T-cell (primary cell): ENCODE results near the gene PRCP. TPM values are rescaled to one million over a fixed set of nuclear protein-coding genes. Genes with fewer than 3 reads are reported as not detected.
"Not testable (repeated sequence)": the region's sequence is repeated elsewhere in the genome, so short reads cannot be mapped to it uniquely, and the experiment has no call there.

ENCODE experiments used
- ATAC-seq, 4 experiments: fragments of 200-7000 bp in 3 of 4; fragments of 150-1000 bp in 1 of 4; cut with Tn5 transposase; replicated peaks in 1 of 4; 1 replicate in 3 of 4; 2 replicates in 1 of 4; pipeline ENCODE4 v1.10.0; 2021; ENCODE audit warnings: moderate library complexity in 3 of 4, mild to moderate bottlenecking in 2 of 4, moderate number of reproducible peaks in 1 of 4
- CTCF ChIA-PET, 2 donors: fragments of 300-600 bp; sonication (Branson Sonifier 250); formaldehyde crosslinking; loops; one replicate each; lab custom pipeline; 2022; ENCODE audit warnings: antibody characterized with exemption in 2 of 2; lab: Charles Lee
- POLR2A ChIA-PET, 2 donors: fragments of 300-600 bp; sonication (Branson Sonifier 250); formaldehyde crosslinking; loops; one replicate each; lab custom pipeline; 2022; ENCODE audit warnings: antibody characterized with exemption in 2 of 2; lab: Charles Lee
- DNase-seq, 35 experiments: peaks; one replicate each; pipeline versions ENCODE4 v3.0.0 to v3.0.0-alpha.2; 2013 to 2023
- H3K27ac ChIP-seq: one replicate; pipeline ENCODE4 v1.5.1; 2013; ENCODE audit warnings: low read length
- H3K27me3 ChIP-seq, 2 experiments: replicated peaks in 1 of 2; 1 replicate in 1 of 2; 2 replicates in 1 of 2; pipeline versions ENCODE4 v1.6.1 to v1.7.0; 2013; ENCODE audit warnings: low read length in 1 of 2, mixed read lengths in 1 of 2; ENCODE audit not compliant: control insufficient read depth in 2 of 2, insufficient read depth in 2 of 2; ENCODE audit errors: extremely low read depth in 1 of 2
- H3K36me3 ChIP-seq, 2 donors: 1 replicate in 1 of 2; 2 replicates in 1 of 2; pipeline versions ENCODE4 v1.6.1 to v1.7.0; 2013; ENCODE audit warnings: low read length in 1 of 2; ENCODE audit not compliant: control insufficient read depth in 2 of 2, insufficient read depth in 1 of 2; ENCODE audit errors: extremely low read depth in 1 of 2
- H3K4me1 ChIP-seq, 2 experiments: 1 replicate in 1 of 2; 2 replicates in 1 of 2; pipeline versions ENCODE4 v1.6.1 to v1.7.0; 2013; ENCODE audit warnings: low read length in 2 of 2, mixed read lengths in 1 of 2; ENCODE audit not compliant: insufficient read depth in 2 of 2, control insufficient read depth in 1 of 2; ENCODE audit errors: extremely low read depth in 1 of 2
- H3K4me3 ChIP-seq, 2 donors: 1 replicate in 1 of 2; 2 replicates in 1 of 2; pipeline versions ENCODE4 v1.5.1 to v1.7.0; 2013; ENCODE audit warnings: mild to moderate bottlenecking in 2 of 2, low read length in 1 of 2, moderate library complexity in 1 of 2; ENCODE audit not compliant: control insufficient read depth in 1 of 2; ENCODE audit errors: extremely low read depth in 1 of 2
- H3K9me3 ChIP-seq: 2 replicates; pipeline ENCODE4 v1.7.0; 2013
- H3K27ac Mint-ChIP-seq, 2 donors: one replicate each; pipeline ENCODE4 v1.8.0; 2020 to 2021; ENCODE audit warnings: mild to moderate bottlenecking in 2 of 2, mixed read lengths in 2 of 2
- H3K27me3 Mint-ChIP-seq, 2 donors: one replicate each; pipeline ENCODE4 v1.8.0; 2021 to 2022; ENCODE audit warnings: mixed read lengths in 2 of 2
- H3K36me3 Mint-ChIP-seq: one replicate; pipeline ENCODE4 v1.8.0; 2021; ENCODE audit warnings: mixed read lengths
- H3K4me1 Mint-ChIP-seq, 3 donors: one replicate each; pipeline ENCODE4 v1.8.0; 2020 to 2022; ENCODE audit warnings: mixed read lengths in 3 of 3, mild to moderate bottlenecking in 1 of 3
- H3K4me3 Mint-ChIP-seq, 3 donors: one replicate each; pipeline ENCODE4 v1.8.0; 2020 to 2022; ENCODE audit warnings: mild to moderate bottlenecking in 3 of 3, mixed read lengths in 3 of 3, moderate library complexity in 3 of 3
- H3K9me3 Mint-ChIP-seq, 3 donors: one replicate each; pipeline ENCODE4 v1.8.0; 2020 to 2022; ENCODE audit warnings: mixed read lengths in 3 of 3
- WGBS: methylation state at CpG from one replicate; pipeline ENCODE4 v1.1.5; 2013; ENCODE audit warnings: missing lambda C conversion rate; ENCODE audit not compliant: insufficient coverage; 5-methylcytosine and 5-hydroxymethylcytosine counted together
- total RNA-seq, 35 experiments: library from RNA in 6 of 35; stranded (reverse) in 6 of 35; fragments of 120-200 nt in 1 of 35; gene quantifications; one replicate each; pipeline versions ENCODE4 v1.2.1 to v1.2.4 and lab custom pipeline; 2013 to 2026

Gene PRCP
- total RNA-seq, 5 donors from 2014 or later (not counting 1 experiment from before 2014, with no cell fraction given) = 18.1 to 22.7 (median 20.2) TPM

- peak in 2 of 4 experiments; percentile 9 to 16 for ATAC-seq
- not testable (repeated sequence) for DNase-seq, H3K9me3 ChIP-seq, H3K36me3 ChIP-seq, H3K27me3 Mint-ChIP-seq, H3K27me3 ChIP-seq, H3K4me3 ChIP-seq
- 0% methylated on average over 1 of the region's 3 CpGs for WGBS
- Histone ChIP-seq H3K27ac (peak overlapping the region; percentile 74), H3K4me1 (peaks cover 6 to 17% of the 10 kb centered on the region in 2 experiments)
- H3K9me3 Mint-ChIP-seq = peaks cover 4 to 10% (median 5%) of the 10 kb centered on the region in 3 donors
- peaks cover 47 to 52% (median 51%) of the 10 kb centered on the region in 3 donors for H3K4me1 Mint-ChIP-seq
- POLR2A ChIA-PET = interaction anchor here (0.6 to 2.0 kb wide), 3 partner anchors 19 to 240 kb away, joined by 4 to 8 read pairs (median 6); partner anchors contain the start of genes DDIAS (in 1 of the 2) and PRCP (in 1 of the 2)
- CTCF ChIA-PET = interaction anchor here (0.6 to 1.5 kb wide), 6 partner anchors 10 to 301 kb away, joined by 3 to 4 read pairs (median 3); partner anchors contain the start of gene DDIAS (in 1 of the 2)
- H3K36me3 Mint-ChIP-seq = peaks cover 13% of the 10 kb centered on the region
- H3K27ac Mint-ChIP-seq = peak overlapping the region; percentile 93 to 96
- H3K4me3 Mint-ChIP-seq = peak overlapping the region; percentile 60 to 75 (median 73)
Observed at GRCh38 chr11:82920227-82920626, 20.0 kb upstream of the PRCP start.

- not testable (repeated sequence) for H3K36me3 ChIP-seq, H3K27me3 Mint-ChIP-seq, H3K4me3 ChIP-seq, DNase-seq, H3K27me3 ChIP-seq, H3K9me3 ChIP-seq, ATAC-seq
- peaks cover 13% of the 10 kb centered on the region for H3K36me3 Mint-ChIP-seq
- peak overlapping the region; percentile 74 for H3K27ac ChIP-seq
- POLR2A ChIA-PET = interaction anchor here (0.6 to 2.0 kb wide), 3 partner anchors 18 to 240 kb away, joined by 6 to 8 read pairs (median 7); partner anchors contain the start of gene DDIAS (in 1 of the 2)
- peaks cover 4 to 10% (median 5%) of the 10 kb centered on the region in 3 donors for H3K9me3 Mint-ChIP-seq
- H3K4me3 Mint-ChIP-seq = peak overlapping the region; percentile 60 to 75 (median 73)
- CTCF ChIA-PET = interaction anchor here in 1 of 2 donors (0.6 to 1.5 kb wide), 4 partner anchors 10 to 302 kb away, joined by 3 to 4 read pairs (median 3); partner anchors contain the start of gene DDIAS
- H3K4me1 ChIP-seq = peaks cover 6 to 17% of the 10 kb centered on the region in 2 experiments
- peaks cover 47 to 52% (median 50%) of the 10 kb centered on the region in 3 donors for H3K4me1 Mint-ChIP-seq
- peak overlapping the region; percentile 93 to 96 for H3K27ac Mint-ChIP-seq
- 95% methylated on average over 4 of the region's 10 CpGs for WGBS
Observed at GRCh38 chr11:82919786-82920185, 19.6 kb upstream of the PRCP start.

GRCh38 chr11:82909015-82909640 lies 8.9 kb upstream of the PRCP start:
- no peaks in the 10 kb centered on the region for H3K27me3 Mint-ChIP-seq
- CTCF ChIA-PET = interaction anchor here in 1 of 2 donors (0.6 kb wide), 1 partner anchor 275 kb away, joined by 6 read pairs; no protein-coding TSS in a partner anchor

GRCh38 chr11:82908311-82908710 lies 8.1 kb upstream of the PRCP start:
- no peak overlapping the region for H3K27ac ChIP-seq
- H3K36me3 Mint-ChIP-seq = peaks cover 8% of the 10 kb centered on the region
- peaks cover 27 to 29% (median 28%) of the 10 kb centered on the region in 3 donors for H3K4me1 Mint-ChIP-seq
- peaks cover 0 to 13% (median 3%) of the 10 kb centered on the region in 3 donors for H3K9me3 Mint-ChIP-seq
- H3K27me3 ChIP-seq = no peaks in the 10 kb centered on the region
- peaks cover 0 to 17% of the 10 kb centered on the region in 2 experiments for H3K4me1 ChIP-seq
- no peak overlapping the region for H3K4me3 Mint-ChIP-seq
- H3K36me3 ChIP-seq = no peaks in the 10 kb centered on the region
- H3K4me3 ChIP-seq = no peak overlapping the region
- peak overlapping the region; percentile 1 to 70 for H3K27ac Mint-ChIP-seq
- no peaks in the 10 kb centered on the region for H3K27me3 Mint-ChIP-seq
- H3K9me3 ChIP-seq = no peaks in the 10 kb centered on the region
- POLR2A ChIA-PET = no interaction called here
- DNase-seq (no peak), ATAC-seq (no peak)
- CTCF ChIA-PET = interaction anchor here (0.5 to 1.0 kb wide), 6 partner anchors 18 to 343 kb away, joined by 3 to 6 read pairs (median 3); no protein-coding TSS in a partner anchor

More at GRCh38 chr11:82909015-82909640, 8.9 kb upstream of the PRCP start:
- 100% methylated on average over 2 of the region's 7 CpGs for WGBS
- no peaks in the 10 kb centered on the region for H3K27me3 ChIP-seq
- peaks cover 0 to 17% of the 10 kb centered on the region in 2 experiments for H3K4me1 ChIP-seq
- H3K4me3 ChIP-seq = no peak overlapping the region
- H3K27ac ChIP-seq = no peak overlapping the region
- peaks cover 27 to 29% (median 28%) of the 10 kb centered on the region in 3 donors for H3K4me1 Mint-ChIP-seq
- H3K27ac Mint-ChIP-seq = peak overlapping the region in 1 of 2 donors; percentile 70
- ATAC-seq (no peak), DNase-seq (no peak)
- peaks cover 8% of the 10 kb centered on the region for H3K36me3 Mint-ChIP-seq
- H3K9me3 ChIP-seq = no peaks in the 10 kb centered on the region
- H3K36me3 ChIP-seq = no peaks in the 10 kb centered on the region
- POLR2A ChIA-PET = interaction anchor here in 1 of 2 donors (0.5 kb wide), 1 partner anchor 161 kb away, joined by 3 read pairs; no protein-coding TSS in a partner anchor
- H3K4me3 Mint-ChIP-seq = no peak overlapping the region
- peaks cover 0 to 13% (median 3%) of the 10 kb centered on the region in 3 donors for H3K9me3 Mint-ChIP-seq

GRCh38 chr11:82907371-82907770 lies 7.1 kb upstream of the PRCP start:
- DNase-seq (no peak), ATAC-seq (no peak)
- H3K27ac Mint-ChIP-seq = no peak overlapping the region
- Histone ChIP-seq H3K4me3 (no peak overlapping the region), H3K27ac (no peak overlapping the region), H3K27me3 (no peaks in the 10 kb centered on the region), H3K36me3 (no peaks in the 10 kb centered on the region), H3K4me1 (peaks cover under 1 to 17% of the 10 kb centered on the region in 2 experiments), H3K9me3 (no peaks in the 10 kb centered on the region)
- H3K36me3 Mint-ChIP-seq = peaks cover 6% of the 10 kb centered on the region
- CTCF ChIA-PET = interaction anchor here in 1 of 2 donors (0.7 to 1.0 kb wide), 3 partner anchors 20 to 343 kb away, joined by 3 to 7 read pairs (median 3); no protein-coding TSS in a partner anchor
- H3K27me3 Mint-ChIP-seq = no peaks in the 10 kb centered on the region
- POLR2A ChIA-PET = no interaction called here
- 100% methylated on average over 2 of the region's 5 CpGs for whole genome bisulfite sequencing
- peaks cover 30 to 32% (median 31%) of the 10 kb centered on the region in 3 donors for H3K4me1 Mint-ChIP-seq
- H3K4me3 Mint-ChIP-seq = no peak overlapping the region
- H3K9me3 Mint-ChIP-seq = peaks cover 0 to 8% (median 3%) of the 10 kb centered on the region in 3 donors

GRCh38 chr11:82906931-82907330 lies 6.7 kb upstream of the PRCP start:
- Mint-ChIP-seq H3K4me3 (no peak overlapping the region), H3K9me3 (peaks cover 0 to 6% (median 3%) of the 10 kb centered on the region in 3 donors), H3K27me3 (no peaks in the 10 kb centered on the region), H3K27ac (peak overlapping the region; percentile 7 to 17), H3K4me1 (peaks cover 34 to 35% (median 35%) of the 10 kb centered on the region in 3 donors), H3K36me3 (peaks cover 6% of the 10 kb centered on the region)
- WGBS = no CpG with 5 or more reads among the region's 2 CpGs
- Histone ChIP-seq H3K27ac (no peak overlapping the region), H3K27me3 (no peaks in the 10 kb centered on the region), H3K36me3 (no peaks in the 10 kb centered on the region), H3K4me1 (peaks cover 4 to 22% of the 10 kb centered on the region in 2 experiments), H3K4me3 (no peak overlapping the region), H3K9me3 (no peaks in the 10 kb centered on the region)
- ChIA-PET POLR2A (interaction anchor here in 1 of 2 donors (0.6 kb wide), 1 partner anchor 277 kb away, joined by 4 read pairs; no protein-coding TSS in a partner anchor), CTCF (interaction anchor here in 1 of 2 donors (0.7 to 1.0 kb wide), 3 partner anchors 20 to 343 kb away, joined by 3 to 7 read pairs (median 3); no protein-coding TSS in a partner anchor)
- DNase-seq = no peak
- no peak for ATAC-seq
